HG03066 (cell line): ENCODE data around the gene LRCOL1.

Source experiments
- ATAC-seq: cut with Tn5 transposase; IDR thresholded peaks from one replicate; pipeline ENCODE4 v1.9.1; 2021; ENCODE audit warnings: low read depth; ENCODE audit not compliant: unreplicated experiment

LRCOL1 gene

GRCh38 chr12:132610051-132610759 lies at the start of gene LRCOL1:
Gene LRCOL1 (minus strand): TSS chr12:132610582. CDS start chr12:132606251, 4,331 bp downstream.
- no peak for ATAC-seq

GRCh38 chr12:132660052-132660451 lies 49.7 kb upstream of the LRCOL1 start:
- no peak for ATAC-seq

GRCh38 chr12:132659146-132659545 lies 48.8 kb upstream of the LRCOL1 start:
- no peak for ATAC-seq

- no peak for ATAC-seq
Observed at GRCh38 chr12:132658149-132658894, 47.9 kb upstream of the LRCOL1 start.

DNA sequence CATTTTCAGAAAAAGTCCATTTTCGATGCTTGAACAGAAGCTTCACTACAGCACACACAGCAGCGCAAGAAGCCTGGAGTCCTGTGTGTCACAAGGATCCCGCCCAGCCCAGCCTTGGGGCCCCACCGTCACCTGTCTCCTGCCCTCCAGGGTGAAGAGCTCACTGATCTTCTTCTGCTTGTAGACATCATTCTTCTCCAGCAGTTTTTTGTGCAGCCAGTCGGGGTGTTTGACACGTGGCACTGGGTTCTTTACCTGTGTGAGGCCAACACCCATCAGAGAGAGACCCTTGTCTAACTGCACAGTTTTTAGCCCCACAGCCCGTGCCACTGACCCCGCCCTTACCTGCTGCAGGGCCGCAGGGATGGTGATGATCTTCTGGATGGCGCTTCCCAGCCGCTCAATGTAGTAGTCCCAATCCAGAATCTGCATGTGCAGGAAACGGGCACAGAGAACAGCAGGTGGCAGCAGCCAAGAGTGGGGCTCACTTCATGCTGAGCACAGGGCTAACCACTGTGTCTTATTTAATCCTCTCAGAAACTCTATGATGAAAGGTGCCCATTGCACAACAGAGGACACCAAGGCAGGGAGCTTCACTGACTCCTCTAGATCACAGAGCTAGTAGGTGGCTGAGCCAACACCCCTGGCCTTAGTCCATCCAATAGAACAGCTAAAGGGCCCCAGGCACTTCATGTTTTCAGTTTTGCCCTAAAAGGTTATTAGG lies 46.8 kb upstream of the LRCOL1 start:
- ATAC-seq: no peak

DNA sequence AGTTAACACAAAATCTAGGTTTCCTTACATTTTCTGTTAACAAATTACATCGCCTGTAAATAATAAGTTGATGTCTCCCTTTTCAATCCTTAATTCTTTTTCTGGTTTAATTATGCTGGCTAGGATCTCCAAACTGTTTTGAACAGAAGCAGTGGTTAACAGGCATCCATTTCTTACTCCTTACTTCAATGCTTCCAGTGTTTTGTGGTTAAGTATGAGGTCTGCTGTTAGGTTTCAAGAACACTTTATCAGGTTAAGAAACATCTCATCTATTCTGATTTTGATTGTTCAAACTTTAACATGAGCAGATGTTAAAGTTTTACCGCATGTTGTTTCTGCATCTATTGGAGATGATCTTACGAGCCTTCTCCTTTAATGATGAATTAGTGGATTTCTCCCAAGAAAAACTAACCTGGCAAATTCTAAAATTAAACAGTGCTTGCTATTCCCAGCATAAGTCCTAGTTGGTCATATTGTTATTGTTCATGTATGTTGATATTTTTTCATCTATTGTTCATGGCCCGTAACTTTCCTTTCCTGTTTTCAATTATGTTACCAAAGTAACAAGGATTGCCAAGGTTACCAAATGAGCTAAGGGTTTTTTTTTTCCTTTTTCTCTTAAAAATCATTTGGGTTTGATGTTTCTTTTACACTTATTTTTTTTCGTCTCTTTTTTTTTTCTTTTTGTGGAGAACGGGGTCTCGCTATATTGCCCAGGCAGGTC lies 43.3 kb upstream of the LRCOL1 start:
- ATAC-seq: no peak

DNA sequence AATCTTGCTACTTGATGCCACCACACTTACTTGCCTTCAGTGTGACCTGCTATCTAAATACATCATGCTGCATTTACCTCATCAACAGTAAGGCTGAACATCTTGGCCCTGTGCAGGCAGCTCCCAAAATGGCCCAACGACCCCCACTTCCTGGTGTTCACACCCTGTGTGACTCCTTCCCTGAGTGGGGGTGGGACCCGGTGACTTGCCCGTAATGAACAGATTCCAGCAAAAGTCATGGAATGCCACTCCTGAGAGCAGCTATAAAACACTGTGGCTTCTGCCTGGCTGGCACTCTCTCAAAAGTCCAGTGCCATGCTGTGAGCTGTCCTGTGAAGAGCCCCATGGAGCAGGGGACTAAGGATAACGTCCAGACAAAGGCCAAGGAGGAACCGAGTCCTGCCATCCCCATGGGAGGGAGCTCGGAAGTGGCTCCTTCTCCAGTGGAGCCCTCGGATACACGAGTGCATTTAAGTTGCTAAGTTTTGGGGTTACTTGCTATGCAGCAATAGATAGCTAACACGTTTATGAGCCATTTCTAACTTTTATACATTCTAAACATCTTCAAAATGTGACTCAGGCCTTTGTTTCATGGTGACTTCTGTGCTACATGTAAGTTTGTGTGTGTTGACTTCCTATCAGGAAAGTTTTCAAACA lies 41.2 kb upstream of the LRCOL1 start:
- no peak for ATAC-seq

- ATAC-seq: no peak
Observed at GRCh38 chr12:132649226-132649945, 39.0 kb upstream of the LRCOL1 start.

DNA sequence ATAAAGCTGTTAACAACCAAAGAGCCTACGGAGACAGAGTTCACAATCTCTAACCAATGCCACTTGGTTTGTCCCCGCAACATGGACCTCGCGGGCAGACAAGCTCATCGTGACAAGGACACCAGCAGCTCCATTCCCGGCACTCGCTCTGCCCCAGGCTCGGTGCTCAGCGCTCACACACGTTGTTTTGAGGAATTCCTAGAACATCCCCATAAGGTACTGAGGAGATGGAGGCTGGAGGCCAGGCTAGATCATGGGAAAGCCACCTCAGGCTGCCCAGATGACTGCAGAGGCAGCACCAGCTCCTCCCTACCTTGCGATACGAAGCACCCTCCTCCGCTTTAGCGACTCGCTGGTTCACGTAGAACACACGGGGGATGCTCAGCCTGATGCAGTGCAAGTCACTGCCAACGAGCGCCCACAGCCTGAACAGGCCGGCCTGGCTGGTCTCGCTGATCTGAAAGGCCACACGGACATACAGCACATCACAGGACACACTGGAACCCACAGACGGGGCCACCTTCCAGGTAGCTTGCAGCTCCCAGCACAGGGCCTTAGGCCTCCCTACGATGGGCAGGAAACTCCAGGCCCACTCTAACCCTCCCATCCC lies 38.3 kb upstream of the LRCOL1 start:
- no peak for ATAC-seq

GRCh38 chr12:132647858-132648257 lies 37.5 kb upstream of the LRCOL1 start:
- no peak for ATAC-seq

DNA sequence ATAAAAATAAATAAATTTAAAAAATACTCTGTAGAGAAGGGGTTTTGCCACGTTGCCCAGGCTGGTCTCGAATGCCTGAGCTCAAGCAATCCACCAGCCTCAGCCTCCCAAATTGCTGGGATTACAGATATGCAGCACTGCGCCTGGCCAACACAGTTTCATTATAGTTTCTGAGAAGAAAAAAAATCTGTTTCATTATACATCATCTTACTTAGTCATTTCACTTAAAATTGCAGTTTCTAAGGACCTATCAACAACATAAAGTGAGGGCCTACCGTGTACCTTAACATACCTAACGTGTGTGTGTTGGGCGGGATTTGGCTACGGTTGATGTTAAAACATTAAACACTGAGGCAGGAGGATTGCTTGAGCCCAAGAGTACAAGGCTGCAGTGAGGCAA lies 36.5 kb upstream of the LRCOL1 start:
- no peak for ATAC-seq

GRCh38 chr12:132642846-132643835 lies 32.8 kb upstream of the LRCOL1 start:
- ATAC-seq: no peak

DNA sequence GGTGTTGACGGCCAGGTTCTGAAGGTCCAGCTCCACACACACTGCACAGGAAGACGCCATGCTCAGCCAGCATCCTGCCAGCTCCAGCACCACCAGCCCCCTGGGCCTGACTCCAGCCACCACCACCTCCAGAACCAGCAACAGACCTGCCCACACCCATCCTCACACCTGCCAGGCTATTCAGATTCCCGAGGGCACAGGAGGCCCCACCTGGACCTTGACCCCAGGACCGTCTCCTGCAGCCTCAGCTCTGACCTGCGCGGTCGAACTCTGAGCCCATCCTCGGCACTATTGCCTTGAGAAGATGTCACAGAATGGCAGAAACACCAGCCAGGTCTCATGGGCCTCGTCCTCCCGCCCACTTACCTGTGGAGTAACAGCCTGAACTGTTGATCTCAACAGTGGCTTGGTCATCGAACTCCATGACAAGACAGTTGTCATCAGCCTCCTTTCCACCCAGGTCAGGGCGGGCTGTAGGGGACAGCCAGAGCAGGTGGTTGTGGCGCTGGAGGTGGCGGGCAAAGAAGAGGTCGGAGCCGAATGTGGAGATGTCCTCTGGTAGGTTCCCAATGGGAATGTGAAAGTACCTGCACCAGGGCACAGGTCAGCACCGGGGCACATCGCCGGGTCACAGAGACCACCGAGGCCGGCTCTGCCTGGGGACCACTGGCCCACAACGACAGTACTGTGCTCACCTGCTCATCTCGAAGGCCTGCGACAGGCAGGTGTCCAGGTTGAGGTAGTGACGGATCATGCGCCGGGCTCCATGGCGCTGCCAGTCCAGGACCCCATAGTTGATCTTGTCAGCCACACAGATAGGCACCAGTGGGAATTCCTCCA lies 31.6 kb upstream of the LRCOL1 start:
- ATAC-seq: no peak

DNA sequence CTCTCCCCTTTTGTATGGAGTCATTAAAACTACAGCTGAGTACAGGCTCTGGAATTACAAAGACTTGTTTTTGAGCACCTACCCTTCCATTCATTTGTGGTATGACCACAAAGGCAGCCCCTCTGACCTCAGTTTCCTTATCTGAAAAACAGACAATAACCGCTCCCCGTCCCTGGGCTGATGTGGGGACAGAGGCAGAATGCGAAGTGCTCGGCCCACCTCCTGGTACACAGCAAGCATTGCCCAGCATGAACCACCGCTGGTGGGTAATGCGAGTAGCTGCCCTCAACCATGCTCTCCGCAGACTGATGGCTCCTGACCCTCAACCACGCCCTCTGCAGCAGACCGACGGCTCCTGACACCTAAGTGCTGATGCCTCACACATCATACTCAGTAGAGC lies 30.6 kb upstream of the LRCOL1 start:
- no peak for ATAC-seq

- no peak for ATAC-seq
Observed at GRCh38 chr12:132639956-132640520, 29.7 kb upstream of the LRCOL1 start.

DNA sequence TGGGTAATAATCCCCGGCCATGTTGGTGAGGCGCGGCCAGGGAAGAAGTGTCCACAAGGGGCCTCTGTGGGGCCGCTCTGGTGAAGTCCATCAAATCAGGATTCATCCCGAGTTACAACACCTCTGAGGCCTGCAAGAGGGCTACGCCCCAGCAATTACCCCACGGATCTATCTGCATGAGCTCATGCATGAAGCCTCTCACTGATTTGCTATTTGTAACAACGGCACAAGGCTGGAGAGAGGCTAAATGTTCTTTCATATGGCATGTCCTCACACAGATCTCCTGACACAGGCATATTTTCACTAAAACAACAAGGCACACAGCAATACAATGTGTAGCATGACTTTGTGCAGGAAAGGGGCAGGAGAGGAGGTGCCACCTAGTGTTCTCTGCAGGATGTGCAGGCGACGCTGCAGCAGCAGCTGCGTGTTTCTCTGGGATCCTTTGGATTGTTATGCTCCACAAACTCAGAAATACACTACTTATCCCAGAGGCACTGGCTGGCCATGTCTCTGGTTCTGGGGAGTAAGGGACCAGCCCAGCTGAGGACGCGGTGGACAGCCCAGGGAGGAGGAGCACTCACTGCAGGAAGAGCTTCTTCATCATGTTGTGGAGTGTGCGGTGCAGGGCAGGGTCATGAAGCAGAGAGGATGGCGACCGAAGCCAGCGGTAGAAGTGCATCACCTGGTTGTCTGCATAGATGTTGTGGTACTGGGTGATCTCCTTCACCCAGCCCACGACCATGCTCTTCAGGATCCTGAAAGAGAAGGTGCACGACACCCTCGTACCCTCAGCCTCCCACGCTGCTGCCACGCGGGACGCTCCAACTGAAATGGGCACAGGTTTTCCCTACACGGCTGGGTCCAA lies 28.4 kb upstream of the LRCOL1 start:
- ATAC-seq: no peak
